Measurements from ENCODE around the gene GPR15LG. TPM values are rescaled to one million over a fixed set of nuclear protein-coding genes. Genes with fewer than 3 reads are reported as not detected.

The GPR15LG gene
- total and polyA plus RNA-seq, 5 donors: not detected

- H3K4me3 ChIP-seq (ENCODE audit: low read length): no peak overlapping the region
- DNase-seq (no peak), ATAC-seq (no peak)
- H3K27ac ChIP-seq (ENCODE audit: low read length): no peak overlapping the region
- H3K4me1 ChIP-seq (ENCODE audit: control insufficient read depth, insufficient read depth, low read length): no peaks in the 10 kb centered on the region
- H3K9me3 ChIP-seq (ENCODE audit: control insufficient read depth, low read length): no peaks in the 10 kb centered on the region
- 80% methylated on average over 9 of the region's 9 CpGs for WGBS
- H3K27me3 ChIP-seq (ENCODE audit: control insufficient read depth, insufficient read depth): no peaks in the 10 kb centered on the region
- intact Hi-C loops (cut with DNase I): no loop called here
These were observed 43.2 kb downstream of the GPR15LG start for GRCh38 chr10:84216834-84217233.

GRCh38 chr10:84217746-84218145 is 44.1 kb downstream of the GPR15LG start:
- 85% methylated on average over 4 of the region's 4 CpGs for WGBS
- H3K4me3 ChIP-seq (ENCODE audit: low read length): no peak overlapping the region
- no peaks in the 10 kb centered on the region for H3K4me1 ChIP-seq (ENCODE audit: control insufficient read depth, insufficient read depth, low read length)
- intact Hi-C loops (cut with DNase I): no loop called here
- DNase-seq (no peak), ATAC-seq (no peak)
- H3K27me3 ChIP-seq (ENCODE audit: control insufficient read depth, insufficient read depth): no peaks in the 10 kb centered on the region
- no peak overlapping the region for H3K27ac ChIP-seq (ENCODE audit: low read length)
- no peaks in the 10 kb centered on the region for H3K9me3 ChIP-seq (ENCODE audit: control insufficient read depth, low read length)

- DNase-seq (no peak), ATAC-seq (no peak)
- Histone ChIP-seq H3K27ac (ENCODE audit: low read length) (no peak overlapping the region), H3K4me3 (ENCODE audit: low read length) (no peak overlapping the region), H3K9me3 (ENCODE audit: control insufficient read depth, low read length) (no peaks in the 10 kb centered on the region), H3K27me3 (ENCODE audit: control insufficient read depth, insufficient read depth) (no peaks in the 10 kb centered on the region), H3K4me1 (ENCODE audit: control insufficient read depth, insufficient read depth, low read length) (no peaks in the 10 kb centered on the region)
- intact Hi-C loops (cut with DNase I): no loop called here
- 86% methylated on average over 8 of the region's 8 CpGs for WGBS
These were observed 48.3 kb downstream of the GPR15LG start for GRCh38 chr10:84221916-84222315.

GRCh38 chr10:84224411-84225028 is 50.9 kb downstream of the GPR15LG start:
- no peak for DNase-seq
- Histone ChIP-seq H3K27ac (ENCODE audit: low read length) (no peak overlapping the region), H3K4me3 (ENCODE audit: low read length) (no peak overlapping the region), H3K4me1 (ENCODE audit: control insufficient read depth, insufficient read depth, low read length) (no peaks in the 10 kb centered on the region), H3K9me3 (ENCODE audit: control insufficient read depth, low read length) (no peaks in the 10 kb centered on the region), H3K27me3 (ENCODE audit: control insufficient read depth, insufficient read depth) (no peaks in the 10 kb centered on the region)
- ATAC-seq: no peak
- whole genome bisulfite sequencing: 49% methylated on average over 6 of the region's 6 CpGs
- intact Hi-C loops (cut with DNase I): no loop called here

- WGBS: 65% methylated on average over 6 of the region's 6 CpGs
These were observed 52.0 kb downstream of the GPR15LG start, which contains the start of gene LRIT2 for GRCh38 chr10:84225427-84226173. TSS of gene LRIT2 (minus strand) at chr10:84225544. CDS start at chr10:84225520, 24 bp downstream.

GRCh38 chr10:84226616-84227015 is 53.0 kb downstream of the GPR15LG start:
- Histone ChIP-seq H3K4me1 (ENCODE audit: control insufficient read depth, insufficient read depth, low read length) (no peaks in the 10 kb centered on the region), H3K9me3 (ENCODE audit: control insufficient read depth, low read length) (no peaks in the 10 kb centered on the region), H3K27me3 (ENCODE audit: control insufficient read depth, insufficient read depth) (no peaks in the 10 kb centered on the region), H3K27ac (ENCODE audit: low read length) (no peak overlapping the region), H3K4me3 (ENCODE audit: low read length) (no peak overlapping the region)
- DNase-seq: no peak
- no peak for ATAC-seq
- intact Hi-C loops (cut with DNase I): no loop called here
- WGBS: 70% methylated on average over 3 of the region's 3 CpGs

More at GRCh38 chr10:84225427-84226173, 52.0 kb downstream of the GPR15LG start, which contains the start of gene LRIT2:
- Histone ChIP-seq H3K9me3 (ENCODE audit: control insufficient read depth, low read length) (no peaks in the 10 kb centered on the region), H3K4me1 (ENCODE audit: control insufficient read depth, insufficient read depth, low read length) (no peaks in the 10 kb centered on the region), H3K27me3 (ENCODE audit: control insufficient read depth, insufficient read depth) (no peaks in the 10 kb centered on the region), H3K27ac (ENCODE audit: low read length) (no peak within 1 kb of the TSS), H3K4me3 (ENCODE audit: low read length) (no peak within 1 kb of the TSS)
- ATAC-seq (no peak), DNase-seq (no peak)
- intact Hi-C loops (cut with DNase I): no loop called here

GRCh38 chr10:84227810-84228209 is 54.2 kb downstream of the GPR15LG start:
- no peak overlapping the region for H3K4me3 ChIP-seq (ENCODE audit: low read length)
- no peaks in the 10 kb centered on the region for H3K27me3 ChIP-seq (ENCODE audit: control insufficient read depth, insufficient read depth)
- no peak overlapping the region for H3K27ac ChIP-seq (ENCODE audit: low read length)
- no peaks in the 10 kb centered on the region for H3K4me1 ChIP-seq (ENCODE audit: control insufficient read depth, insufficient read depth, low read length)
- intact Hi-C loops (cut with DNase I): no loop called here
- 61% methylated on average over 4 of the region's 4 CpGs for WGBS
- DNase-seq (no peak), ATAC-seq (no peak)
- H3K9me3 ChIP-seq (ENCODE audit: control insufficient read depth, low read length): no peaks in the 10 kb centered on the region

- Histone ChIP-seq H3K27ac (ENCODE audit: low read length) (no peak overlapping the region), H3K4me3 (ENCODE audit: low read length) (no peak overlapping the region), H3K9me3 (ENCODE audit: control insufficient read depth, low read length) (no peaks in the 10 kb centered on the region), H3K4me1 (ENCODE audit: control insufficient read depth, insufficient read depth, low read length) (no peaks in the 10 kb centered on the region), H3K27me3 (ENCODE audit: control insufficient read depth, insufficient read depth) (no peaks in the 10 kb centered on the region)
- intact Hi-C loops (cut with DNase I): no loop called here
- 71% methylated on average over 1 of the region's 1 CpG for WGBS
- no peak for DNase-seq
- ATAC-seq: peak in 1 of 2 donors; percentile 43
These were observed 56.8 kb downstream of the GPR15LG start for GRCh38 chr10:84230359-84230758.

GRCh38 chr10:84232376-84232775 is 58.8 kb downstream of the GPR15LG start:
- DNase-seq: no peak
- WGBS: 84% methylated on average over 10 of the region's 10 CpGs
- Histone ChIP-seq H3K9me3 (ENCODE audit: control insufficient read depth, low read length) (no peaks in the 10 kb centered on the region), H3K27ac (ENCODE audit: low read length) (no peak overlapping the region), H3K4me3 (ENCODE audit: low read length) (no peak overlapping the region), H3K27me3 (ENCODE audit: control insufficient read depth, insufficient read depth) (no peaks in the 10 kb centered on the region), H3K4me1 (ENCODE audit: control insufficient read depth, insufficient read depth, low read length) (no peaks in the 10 kb centered on the region)
- no peak for ATAC-seq
- intact Hi-C loops (cut with DNase I): no loop called here

- no peak overlapping the region for H3K4me3 ChIP-seq (ENCODE audit: low read length)
- H3K27ac ChIP-seq (ENCODE audit: low read length): no peak overlapping the region
- H3K27me3 ChIP-seq (ENCODE audit: control insufficient read depth, insufficient read depth): no peaks in the 10 kb centered on the region
- no peaks in the 10 kb centered on the region for H3K4me1 ChIP-seq (ENCODE audit: control insufficient read depth, insufficient read depth, low read length)
- ATAC-seq (no peak), DNase-seq (no peak)
- WGBS: 77% methylated on average over 4 of the region's 4 CpGs
- intact Hi-C loops (cut with DNase I): no loop called here
- no peaks in the 10 kb centered on the region for H3K9me3 ChIP-seq (ENCODE audit: control insufficient read depth, low read length)
These were observed 60.3 kb downstream of the GPR15LG start for GRCh38 chr10:84233940-84234339.

- no peak for DNase-seq
These were observed 60.9 kb downstream of the GPR15LG start for GRCh38 chr10:84234479-84234878.

More at GRCh38 chr10:84234479-84234878, 60.9 kb downstream of the GPR15LG start:
- Histone ChIP-seq H3K4me3 (ENCODE audit: low read length) (no peak overlapping the region), H3K27ac (ENCODE audit: low read length) (no peak overlapping the region), H3K9me3 (ENCODE audit: control insufficient read depth, low read length) (no peaks in the 10 kb centered on the region), H3K27me3 (ENCODE audit: control insufficient read depth, insufficient read depth) (no peaks in the 10 kb centered on the region), H3K4me1 (ENCODE audit: control insufficient read depth, insufficient read depth, low read length) (no peaks in the 10 kb centered on the region)
- intact Hi-C loops (cut with DNase I): no loop called here
- 76% methylated on average over 4 of the region's 4 CpGs for WGBS
- no peak for ATAC-seq
